ENCODE measurements around the gene KPNB1.

- TF ChIP-seq, protein P1, sequence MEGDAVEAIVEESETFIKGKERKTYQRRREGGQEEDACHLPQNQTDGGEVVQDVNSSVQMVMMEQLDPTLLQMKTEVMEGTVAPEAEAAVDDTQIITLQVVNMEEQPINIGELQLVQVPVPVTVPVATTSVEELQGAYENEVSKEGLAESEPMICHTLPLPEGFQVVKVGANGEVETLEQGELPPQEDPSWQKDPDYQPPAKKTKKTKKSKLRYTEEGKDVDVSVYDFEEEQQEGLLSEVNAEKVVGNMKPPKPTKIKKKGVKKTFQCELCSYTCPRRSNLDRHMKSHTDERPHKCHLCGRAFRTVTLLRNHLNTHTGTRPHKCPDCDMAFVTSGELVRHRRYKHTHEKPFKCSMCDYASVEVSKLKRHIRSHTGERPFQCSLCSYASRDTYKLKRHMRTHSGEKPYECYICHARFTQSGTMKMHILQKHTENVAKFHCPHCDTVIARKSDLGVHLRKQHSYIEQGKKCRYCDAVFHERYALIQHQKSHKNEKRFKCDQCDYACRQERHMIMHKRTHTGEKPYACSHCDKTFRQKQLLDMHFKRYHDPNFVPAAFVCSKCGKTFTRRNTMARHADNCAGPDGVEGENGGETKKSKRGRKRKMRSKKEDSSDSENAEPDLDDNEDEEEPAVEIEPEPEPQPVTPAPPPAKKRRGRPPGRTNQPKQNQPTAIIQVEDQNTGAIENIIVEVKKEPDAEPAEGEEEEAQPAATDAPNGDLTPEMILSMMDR (IDR thresholded peaks at IDR 0.05; ENCODE audit: insufficient read depth, low read length), result no peak
- TF ChIP-seq GABPA (IDR thresholded peaks at IDR 0.05; ENCODE audit: low read depth) (no peak), POLR2AphosphoS5 (IDR thresholded peaks at IDR 0.05; ENCODE audit: low read depth) (no peak)
- TF ChIP-seq, protein P2, sequence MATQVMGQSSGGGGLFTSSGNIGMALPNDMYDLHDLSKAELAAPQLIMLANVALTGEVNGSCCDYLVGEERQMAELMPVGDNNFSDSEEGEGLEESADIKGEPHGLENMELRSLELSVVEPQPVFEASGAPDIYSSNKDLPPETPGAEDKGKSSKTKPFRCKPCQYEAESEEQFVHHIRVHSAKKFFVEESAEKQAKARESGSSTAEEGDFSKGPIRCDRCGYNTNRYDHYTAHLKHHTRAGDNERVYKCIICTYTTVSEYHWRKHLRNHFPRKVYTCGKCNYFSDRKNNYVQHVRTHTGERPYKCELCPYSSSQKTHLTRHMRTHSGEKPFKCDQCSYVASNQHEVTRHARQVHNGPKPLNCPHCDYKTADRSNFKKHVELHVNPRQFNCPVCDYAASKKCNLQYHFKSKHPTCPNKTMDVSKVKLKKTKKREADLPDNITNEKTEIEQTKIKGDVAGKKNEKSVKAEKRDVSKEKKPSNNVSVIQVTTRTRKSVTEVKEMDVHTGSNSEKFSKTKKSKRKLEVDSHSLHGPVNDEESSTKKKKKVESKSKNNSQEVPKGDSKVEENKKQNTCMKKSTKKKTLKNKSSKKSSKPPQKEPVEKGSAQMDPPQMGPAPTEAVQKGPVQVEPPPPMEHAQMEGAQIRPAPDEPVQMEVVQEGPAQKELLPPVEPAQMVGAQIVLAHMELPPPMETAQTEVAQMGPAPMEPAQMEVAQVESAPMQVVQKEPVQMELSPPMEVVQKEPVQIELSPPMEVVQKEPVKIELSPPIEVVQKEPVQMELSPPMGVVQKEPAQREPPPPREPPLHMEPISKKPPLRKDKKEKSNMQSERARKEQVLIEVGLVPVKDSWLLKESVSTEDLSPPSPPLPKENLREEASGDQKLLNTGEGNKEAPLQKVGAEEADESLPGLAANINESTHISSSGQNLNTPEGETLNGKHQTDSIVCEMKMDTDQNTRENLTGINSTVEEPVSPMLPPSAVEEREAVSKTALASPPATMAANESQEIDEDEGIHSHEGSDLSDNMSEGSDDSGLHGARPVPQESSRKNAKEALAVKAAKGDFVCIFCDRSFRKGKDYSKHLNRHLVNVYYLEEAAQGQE (IDR thresholded peaks at IDR 0.05; ENCODE audit: insufficient replicate concordance, low read depth), result no peak
Observed at GRCh38 chr17:47733674-47734410, 84.1 kb downstream of the KPNB1 start.
